ENCODE data around the gene CENPX.

DNA sequence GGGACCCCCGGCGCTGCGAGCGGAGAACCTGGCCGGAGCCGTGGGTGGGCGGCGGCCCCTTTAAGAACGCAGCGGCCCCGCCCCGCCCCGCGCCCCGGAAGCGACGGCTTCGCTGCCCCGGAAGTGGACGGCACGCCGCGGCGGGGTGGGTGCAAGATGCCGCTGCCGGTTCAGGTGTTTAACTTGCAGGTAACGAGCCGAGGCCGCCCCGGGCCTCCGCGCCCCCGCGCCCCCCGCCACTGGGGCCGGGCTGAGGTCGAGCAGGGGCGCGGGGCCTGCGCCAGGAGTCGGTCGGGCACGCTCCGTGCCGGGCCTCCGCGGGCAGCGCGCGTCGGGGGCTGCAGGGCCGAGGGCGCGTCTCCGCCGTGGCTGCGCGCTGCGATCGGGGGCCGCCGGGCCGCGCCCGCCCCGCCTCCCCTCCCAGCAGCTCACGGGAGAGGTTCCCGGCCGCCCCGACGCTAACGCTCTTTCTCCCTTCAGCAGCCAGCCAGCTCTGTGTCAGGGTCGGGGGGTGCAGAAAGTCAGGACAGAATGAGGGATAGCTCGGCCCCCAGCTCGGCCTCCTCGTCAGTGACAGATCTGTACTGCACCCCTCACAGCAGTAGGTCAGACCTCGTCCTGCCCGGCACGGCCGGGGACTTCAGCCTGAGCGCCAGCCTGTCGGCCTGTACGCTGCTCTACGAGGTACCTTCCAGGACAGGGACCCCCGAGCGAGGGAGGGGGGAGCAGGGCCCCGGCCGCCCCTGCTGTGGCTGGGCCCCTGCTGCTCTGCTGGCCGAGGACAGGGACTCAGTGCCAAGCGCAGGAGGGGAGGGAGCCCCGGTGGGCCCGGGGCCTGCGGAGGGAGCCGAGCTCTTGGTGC lies 29.3 kb upstream of the CENPX start, which contains the start of the genes GPS1 and RFNG:
- TF ChIP-seq POLR2AphosphoS5 (IDR thresholded peaks at IDR 0.05) (peak; percentile 22 to 83 (median 62)), POLR2A (IDR thresholded peaks at IDR 0.05) (no peak), EP300 (IDR thresholded peaks at IDR 0.05) (no peak)
- TF ChIP-seq, protein P1, sequence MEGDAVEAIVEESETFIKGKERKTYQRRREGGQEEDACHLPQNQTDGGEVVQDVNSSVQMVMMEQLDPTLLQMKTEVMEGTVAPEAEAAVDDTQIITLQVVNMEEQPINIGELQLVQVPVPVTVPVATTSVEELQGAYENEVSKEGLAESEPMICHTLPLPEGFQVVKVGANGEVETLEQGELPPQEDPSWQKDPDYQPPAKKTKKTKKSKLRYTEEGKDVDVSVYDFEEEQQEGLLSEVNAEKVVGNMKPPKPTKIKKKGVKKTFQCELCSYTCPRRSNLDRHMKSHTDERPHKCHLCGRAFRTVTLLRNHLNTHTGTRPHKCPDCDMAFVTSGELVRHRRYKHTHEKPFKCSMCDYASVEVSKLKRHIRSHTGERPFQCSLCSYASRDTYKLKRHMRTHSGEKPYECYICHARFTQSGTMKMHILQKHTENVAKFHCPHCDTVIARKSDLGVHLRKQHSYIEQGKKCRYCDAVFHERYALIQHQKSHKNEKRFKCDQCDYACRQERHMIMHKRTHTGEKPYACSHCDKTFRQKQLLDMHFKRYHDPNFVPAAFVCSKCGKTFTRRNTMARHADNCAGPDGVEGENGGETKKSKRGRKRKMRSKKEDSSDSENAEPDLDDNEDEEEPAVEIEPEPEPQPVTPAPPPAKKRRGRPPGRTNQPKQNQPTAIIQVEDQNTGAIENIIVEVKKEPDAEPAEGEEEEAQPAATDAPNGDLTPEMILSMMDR (IDR thresholded peaks at IDR 0.05) = no peak
